Spleen (tissue), 11 donors: ENCODE measurements around the gene HDHD3. TPM values are rescaled to one million over a fixed set of nuclear protein-coding genes. Genes with fewer than 3 reads are reported as not detected.

Experiments used
- DNase-seq: peaks from one replicate; pipeline ENCODE4 v3.0.0-alpha.2; 2020
- H3K27ac ChIP-seq, 8 donors: fragments of 200-600 bp; sonication (generic) in 7 of 8; 1 replicate in 4 of 8; 2 replicates in 4 of 8; pipeline versions ENCODE4 v1.5.0 to v1.8.0; 2016 to 2021; ENCODE audit warnings: inconsistent platforms in 4 of 8, mild to moderate bottlenecking in 4 of 8, moderate library complexity in 1 of 8
- H3K27me3 ChIP-seq, 7 donors: fragments of 200-600 bp; sonication (generic) in 6 of 7; replicated peaks in 1 of 7; 1 replicate in 4 of 7; 2 replicates in 3 of 7; pipeline versions ENCODE4 v1.5.0 to v1.8.0; 2016 to 2021; ENCODE audit warnings: inconsistent platforms in 3 of 7, mild to moderate bottlenecking in 1 of 7
- H3K36me3 ChIP-seq, 6 donors: fragments of 200-600 bp; sonication (generic) in 5 of 6; 1 replicate in 4 of 6; 2 replicates in 2 of 6; pipeline versions ENCODE4 v1.5.0 to v1.8.0; 2016 to 2021; ENCODE audit warnings: inconsistent platforms in 2 of 6
- H3K4me1 ChIP-seq, 6 donors: fragments of 200-600 bp; sonication (generic) in 5 of 6; 1 replicate in 3 of 6; 2 replicates in 3 of 6; pipeline versions ENCODE4 v1.5.0 to v1.8.0; 2016 to 2021; ENCODE audit warnings: inconsistent platforms in 3 of 6
- H3K4me3 ChIP-seq, 8 donors: fragments of 200-600 bp; sonication (generic) in 7 of 8; 1 replicate in 4 of 8; 2 replicates in 4 of 8; pipeline versions ENCODE4 v1.5.0 to v1.8.0; 2016 to 2021; ENCODE audit warnings: inconsistent platforms in 4 of 8, mild to moderate bottlenecking in 4 of 8, moderate library complexity in 2 of 8
- H3K9me3 ChIP-seq, 8 donors: fragments of 200-600 bp; sonication (generic) in 7 of 8; 1 replicate in 4 of 8; 2 replicates in 4 of 8; pipeline versions ENCODE4 v1.5.0 to v1.8.0; 2016 to 2021; ENCODE audit warnings: inconsistent platforms in 4 of 8
- CTCF ChIP-seq, 11 experiments: fragments of 200-600 bp in 7 of 11; fragments of 450-650 bp in 4 of 11; sonication (generic) in 4 of 11; IDR thresholded peaks in 8 of 11; conservative IDR thresholded peaks in 3 of 11; 1 replicate in 7 of 11; 2 replicates in 4 of 11; pipeline versions ENCODE4 v1.4.0 to v1.8.0; 2016 to 2021; ENCODE audit warnings: antibody characterized with exemption in 11 of 11, inconsistent platforms in 4 of 11, mild to moderate bottlenecking in 1 of 11
- POLR2A ChIP-seq, 3 donors: fragments of 450-650 bp; IDR thresholded peaks; one replicate each; pipeline ENCODE4 v1.5.1; 2017; ENCODE audit warnings: antibody characterized with exemption in 3 of 3, mild to moderate bottlenecking in 1 of 3
- POLR2AphosphoS5 ChIP-seq, 3 donors: sonication (generic); formaldehyde crosslinking; IDR thresholded peaks; one replicate each; pipeline ENCODE4 v1.5.1; 2017; ENCODE audit warnings: antibody characterized with exemption in 3 of 3
- WGBS, 5 donors: extraction: QIAGEN DNeasy Blood & Tissue Kit in 3 of 5; methylation state at CpG; one replicate each; pipeline versions ENCODE4 v1.1.5 to v1.1.7; 2013 to 2018; 5-methylcytosine and 5-hydroxymethylcytosine counted together
- intact Hi-C: fragments of 100-400 bp; cut with DNase I; formaldehyde crosslinking; loops from one replicate; pipeline ENCODE4 v1.15.0; 2023; ENCODE audit warnings: low total_unique reads
- polyA plus RNA-seq, 3 donors: library from polyadenylated mRNA; stranded (reverse); fragments of 200-250 nt; gene quantifications; one replicate each; pipeline ENCODE4 v1.2.1, GENCODE V29; 2013
- total RNA-seq, 7 donors: library from RNA; depleted of rRNA in 3 of 7; stranded (reverse); fragments of >200 nt in 3 of 7; fragmentation: NEBNext Ultra II Directional in 4 of 7; extraction: Animal tissue kit (Norgen Biotek cat#: 25700) in 4 of 7; gene quantifications; one replicate each; pipeline versions ENCODE4 v1.1.0 to v1.2.1, GENCODE V29; 2016 to 2021
- donor health status: healthy with polysubstance abuse.
- donor health status: DM: no; HTN: no; CAD: no; lungs with moderate emphysema.
- donor health status: DM: no; HTN: no; CAD: no.
- donor health status: Bipolar disorder and iron deficiency.
- donor health status: healthy.
- donor health status: DM: no; HTN: no; CAD: no.
- donor health status: DM: yes; HTN: yes; CAD: no.

The HDHD3 gene
- total and polyA plus RNA-seq, 10 donors: 13.5 to 38.3 (median 17.6) TPM

GRCh38 chr9:113359385-113359784 is 17.4 kb downstream of the HDHD3 start:
- WGBS, 5 donors: 57 to 100% (median 92%) methylated on average over 1 of the region's 1 CpG
- no peak overlapping the region for H3K27ac ChIP-seq
- DNase-seq: no peak
- no peaks in the 10 kb centered on the region for H3K27me3 ChIP-seq
- intact Hi-C loops: no loop called here
- no peaks in the 10 kb centered on the region for H3K36me3 ChIP-seq
- H3K9me3 ChIP-seq: no peaks in the 10 kb centered on the region
- H3K4me3 ChIP-seq: no peak overlapping the region
- TF ChIP-seq CTCF (IDR thresholded peaks at IDR 0.05 in 8 of 11, conservative IDR thresholded peaks at IDR 0.05 in 3 of 11) (no peak), POLR2A (IDR thresholded peaks at IDR 0.05) (no peak), POLR2AphosphoS5 (IDR thresholded peaks at IDR 0.05) (no peak)
- H3K4me1 ChIP-seq: no peaks in the 10 kb centered on the region

- Histone ChIP-seq H3K27me3 (no peaks in the 10 kb centered on the region), H3K36me3 (no peaks in the 10 kb centered on the region), H3K27ac (no peak overlapping the region), H3K4me3 (no peak overlapping the region), H3K4me1 (no peaks in the 10 kb centered on the region), H3K9me3 (no peaks in the 10 kb centered on the region)
- 83 to 88% (median 86%) methylated on average over 7 of the region's 7 CpGs for WGBS, 5 donors
- intact Hi-C loops: no loop called here
- TF ChIP-seq POLR2A (IDR thresholded peaks at IDR 0.05): no peak
- TF ChIP-seq POLR2AphosphoS5 (IDR thresholded peaks at IDR 0.05): no peak
- no peak for TF ChIP-seq CTCF (IDR thresholded peaks at IDR 0.05 in 8 of 11, conservative IDR thresholded peaks at IDR 0.05 in 3 of 11)
- DNase-seq: no peak
Observed at GRCh38 chr9:113356686-113357292, 20.0 kb downstream of the HDHD3 start.

GRCh38 chr9:113355040-113355596 is 21.7 kb downstream of the HDHD3 start:
- 85 to 90% (median 88%) methylated on average over 4 of the region's 4 CpGs for WGBS, 5 donors

More at GRCh38 chr9:113355040-113355596, 21.7 kb downstream of the HDHD3 start:
- Histone ChIP-seq H3K4me1 (peaks cover 4 to 15% (median 13%) of the 10 kb centered on the region in 6 donors), H3K27me3 (peaks cover 0 to 17% (median 3%) of the 10 kb centered on the region in 7 donors), H3K27ac (no peak overlapping the region), H3K9me3 (no peaks in the 10 kb centered on the region), H3K4me3 (no peak overlapping the region), H3K36me3 (no peaks in the 10 kb centered on the region)
- intact Hi-C loops: no loop called here
- TF ChIP-seq POLR2AphosphoS5 (IDR thresholded peaks at IDR 0.05) (no peak), CTCF (IDR thresholded peaks at IDR 0.05 in 8 of 11, conservative IDR thresholded peaks at IDR 0.05 in 3 of 11) (no peak), POLR2A (IDR thresholded peaks at IDR 0.05) (no peak)
- DNase-seq: no peak
